HCT116 (cell line): ENCODE data around the gene FFAR1. TPM values are rescaled to one million over a fixed set of nuclear protein-coding genes. Genes with fewer than 3 reads are reported as not detected.

Experiments
- ATAC-seq: fragments of 200-7000 bp; cut with Tn5 transposase; 2 replicates; pipeline ENCODE4 v1.9.1; 2020; ENCODE audit warnings: mild to moderate bottlenecking, moderate library complexity
- BruUV-seq: library from RNA; stranded (reverse); fragments of 400-500 nt; replicated peaks from 2 replicates; lab custom pipeline; 2021; lab: Mats Ljungman, UMichigan
- CTCF ChIA-PET: fragments of 300-600 bp; sonication (Branson Sonifier 250); formaldehyde crosslinking; loops from one replicate; lab custom pipeline; 2021; ENCODE audit warnings: antibody characterized with exemption; lab: Charles Lee
- POLR2A ChIA-PET: fragments of 300-600, 350-600 bp; sonication (Branson Sonifier 250); formaldehyde crosslinking; loops from one replicate; lab custom pipeline; 2021; ENCODE audit warnings: antibody characterized with exemption; lab: Charles Lee
- RAD21 ChIA-PET, 2 experiments: fragments of 300-600 bp; sonication (Branson Sonifier 250); formaldehyde crosslinking; loops; one replicate each; lab custom pipeline; 2023; ENCODE audit warnings: low total read pairs in 2 of 2; ENCODE audit not compliant: uncharacterized antibody in 2 of 2, unreplicated experiment in 2 of 2, low non-redundant PET in 1 of 2; lab: Charles Lee
- DNase-seq: peaks from one replicate; pipeline ENCODE4 v3.0.0-alpha.2; 2010; ENCODE audit warnings: low read depth, low spot score
- H2AFZ ChIP-seq: fragments of 200-600 bp; shearing (Covaris generic), sonication (generic); 2 replicates; pipeline ENCODE4 v1.6.1; 2017; ENCODE audit warnings: low read depth, mixed run types, mixed read lengths, antibody characterized with exemption, low read length; ENCODE audit not compliant: poor library complexity, severe bottlenecking
- H3K27ac ChIP-seq: 2 replicates; pipeline ENCODE4 v1.5.1; 2012; ENCODE audit warnings: low read depth, low read length
- H3K27me3 ChIP-seq: fragments of 200-600 bp; sonication (generic); 2 replicates; pipeline ENCODE4 v1.6.1; 2016; ENCODE audit warnings: mixed run types, low read length, mixed read lengths; ENCODE audit not compliant: insufficient read depth
- H3K36me3 ChIP-seq, 2 experiments: fragments of 200-500 bp in 1 of 2; fragments of 200-600 bp in 1 of 2; sonication (Bioruptor generic) in 1 of 2; sonication (generic) in 1 of 2; 2 replicates each; pipeline versions ENCODE4 v1.5.1 to v1.6.1; 2014 to 2016; ENCODE audit warnings: low read length in 2 of 2, inconsistent platforms in 1 of 2, mixed read lengths in 1 of 2, mixed run types in 1 of 2; ENCODE audit not compliant: insufficient read depth in 2 of 2, control insufficient read depth in 1 of 2
- H3K4me1 ChIP-seq, 2 experiments: fragments of 200-600 bp in 1 of 2; sonication (generic) in 1 of 2; 2 replicates each; pipeline versions ENCODE4 v1.5.1 to v1.6.1; 2012 to 2017; ENCODE audit warnings: low read length in 2 of 2, inconsistent platforms in 1 of 2, mild to moderate bottlenecking in 1 of 2, mixed read lengths in 1 of 2, mixed run types in 1 of 2, moderate library complexity in 1 of 2; ENCODE audit not compliant: insufficient read depth in 2 of 2, control insufficient read depth in 1 of 2
- H3K4me2 ChIP-seq: fragments of 200-600 bp; sonication (generic); 2 replicates; pipeline ENCODE4 v1.6.1; 2017; ENCODE audit warnings: mixed run types, low read length, mixed read lengths
- H3K4me3 ChIP-seq, 2 experiments: fragments of 200-600 bp in 1 of 2; sonication (generic) in 1 of 2; replicated peaks in 1 of 2; 2 replicates each; pipeline ENCODE4 v1.5.1; 2011 to 2016; ENCODE audit warnings: low read length in 2 of 2, control low read depth in 1 of 2, low read depth in 1 of 2, mild to moderate bottlenecking in 1 of 2, mixed read lengths in 1 of 2, mixed run types in 1 of 2
- H3K79me2 ChIP-seq: fragments of 200-600 bp; sonication (generic); 2 replicates; pipeline ENCODE4 v1.6.1; 2017; ENCODE audit warnings: mild to moderate bottlenecking, mixed run types, low read length, moderate library complexity, mixed read lengths; ENCODE audit not compliant: insufficient read depth
- H3K9ac ChIP-seq: fragments of 200-600 bp; sonication (generic); 2 replicates; pipeline ENCODE4 v1.6.1; 2016; ENCODE audit warnings: low read length, mixed read lengths
- H3K9me2 ChIP-seq: fragments of 200-600 bp; sonication (generic), shearing (Covaris generic); 2 replicates; pipeline ENCODE4 v1.6.1; 2017; ENCODE audit warnings: mixed run types, mild to moderate bottlenecking, moderate library complexity; ENCODE audit not compliant: insufficient read depth
- H3K9me3 ChIP-seq, 2 experiments: fragments of 200-500 bp in 1 of 2; fragments of 200-600 bp in 1 of 2; sonication (Bioruptor generic) in 1 of 2; sonication (generic) in 1 of 2; 2 replicates each; pipeline ENCODE4 v1.6.1; 2014 to 2017; ENCODE audit warnings: low read length in 2 of 2, mixed read lengths in 2 of 2, inconsistent platforms in 1 of 2, low read depth in 1 of 2, mild to moderate bottlenecking in 1 of 2, mixed run types in 1 of 2, moderate library complexity in 1 of 2; ENCODE audit not compliant: control insufficient read depth in 1 of 2, insufficient read depth in 1 of 2
- H4K20me1 ChIP-seq: fragments of 200-600 bp; sonication (generic), shearing (Covaris generic); 2 replicates; pipeline ENCODE4 v1.6.1; 2017; ENCODE audit warnings: mixed run types, mild to moderate bottlenecking, moderate library complexity; ENCODE audit not compliant: insufficient read depth
- CBX3 ChIP-seq: IDR thresholded peaks from 2 replicates; pipeline ENCODE4 v1.6.1; 2012; ENCODE audit warnings: low read depth
- EGR1 ChIP-seq: IDR thresholded peaks from 2 replicates; pipeline ENCODE4 v1.6.1; 2012; ENCODE audit warnings: low read depth
- POLR2AphosphoS5 ChIP-seq: IDR thresholded peaks from 2 replicates; pipeline ENCODE4 v1.6.1; 2011; ENCODE audit warnings: mild to moderate bottlenecking, low read depth, low read length, moderate library complexity
- intact Hi-C: fragments of 100-400 bp; cut with micrococcal nuclease; formaldehyde crosslinking; loops from 2 replicates; pipeline ENCODE4 v1.10.0; 2022
- total RNA-seq: library from RNA; stranded (reverse); gene quantifications from one replicate; pipeline ENCODE4 v1.2.1, GENCODE V29; 2021; ENCODE audit not compliant: unreplicated experiment
- TF ChIP-seq, protein P1 (sequence below): IDR thresholded peaks from 2 replicates; pipeline ENCODE4 v1.6.1; 2011; ENCODE audit warnings: mild to moderate bottlenecking, low read length, moderate library complexity; ENCODE audit not compliant: insufficient replicate concordance; ENCODE audit errors: extremely low read depth
- TF ChIP-seq, protein P2 (sequence below), 3 experiments: fragments of 200-600 bp in 1 of 3; sonication (generic) in 1 of 3; IDR thresholded peaks in 2 of 3; conservative IDR thresholded peaks in 1 of 3; 2 replicates each; pipeline ENCODE4 v1.5.1; 2012 to 2017; ENCODE audit warnings: low read depth in 2 of 3, low read length in 2 of 3, antibody characterized with exemption in 1 of 3, borderline replicate concordance in 1 of 3, control low read depth in 1 of 3, mild to moderate bottlenecking in 1 of 3, mixed read lengths in 1 of 3, mixed run types in 1 of 3, moderate library complexity in 1 of 3; ENCODE audit not compliant: insufficient read depth in 1 of 3

Gene FFAR1
- total RNA-seq, 1 experiment from 2014 or later: not detected

DNA sequence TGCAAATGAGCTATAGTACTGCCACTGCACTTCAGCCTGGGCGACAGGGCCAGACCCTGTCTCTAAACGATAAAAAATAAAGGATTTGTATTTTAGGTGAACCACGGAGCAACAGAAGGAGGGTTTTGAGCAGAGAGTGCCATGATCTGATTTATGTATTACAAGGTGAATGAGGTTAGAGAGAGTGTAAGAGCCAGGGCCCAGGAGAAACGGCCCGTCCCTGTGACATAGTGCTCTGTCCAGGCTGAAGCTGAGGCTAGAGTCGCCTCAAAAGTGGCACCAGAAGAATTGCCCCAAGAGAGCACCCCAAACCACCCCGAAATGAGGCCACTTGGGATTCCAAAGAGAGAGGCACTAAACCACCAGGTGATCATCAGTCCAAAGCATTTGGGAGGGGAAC lies 38.8 kb upstream of the FFAR1 start:
- intact Hi-C loops: no loop called here
- ChIA-PET RAD21 (no interaction called here), CTCF (no interaction called here), POLR2A (no interaction called here)
- Histone ChIP-seq H3K4me1 (peaks cover 6 to 28% of the 10 kb centered on the region in 2 experiments; a peak in 3 of 4 replicates), H3K27ac (no peak overlapping the region), H2AFZ (no peak overlapping the region), H3K4me3 (no peak overlapping the region), H3K9me2 (no peaks in the 10 kb centered on the region), H3K79me2 (no peaks in the 10 kb centered on the region), H3K4me2 (no peak overlapping the region), H3K36me3 (no peaks in the 10 kb centered on the region), H4K20me1 (no peaks in the 10 kb centered on the region), H3K9ac (no peak overlapping the region), H3K27me3 (no peaks in the 10 kb centered on the region), H3K9me3 (no peaks in the 10 kb centered on the region)
- no peak for ATAC-seq
- DNase-seq: no peak
- no TSS peak for BruUV-seq
- TF ChIP-seq CBX3 (no peak), POLR2AphosphoS5 (no peak), EGR1 (no peak)
- TF ChIP-seq, protein P1, sequence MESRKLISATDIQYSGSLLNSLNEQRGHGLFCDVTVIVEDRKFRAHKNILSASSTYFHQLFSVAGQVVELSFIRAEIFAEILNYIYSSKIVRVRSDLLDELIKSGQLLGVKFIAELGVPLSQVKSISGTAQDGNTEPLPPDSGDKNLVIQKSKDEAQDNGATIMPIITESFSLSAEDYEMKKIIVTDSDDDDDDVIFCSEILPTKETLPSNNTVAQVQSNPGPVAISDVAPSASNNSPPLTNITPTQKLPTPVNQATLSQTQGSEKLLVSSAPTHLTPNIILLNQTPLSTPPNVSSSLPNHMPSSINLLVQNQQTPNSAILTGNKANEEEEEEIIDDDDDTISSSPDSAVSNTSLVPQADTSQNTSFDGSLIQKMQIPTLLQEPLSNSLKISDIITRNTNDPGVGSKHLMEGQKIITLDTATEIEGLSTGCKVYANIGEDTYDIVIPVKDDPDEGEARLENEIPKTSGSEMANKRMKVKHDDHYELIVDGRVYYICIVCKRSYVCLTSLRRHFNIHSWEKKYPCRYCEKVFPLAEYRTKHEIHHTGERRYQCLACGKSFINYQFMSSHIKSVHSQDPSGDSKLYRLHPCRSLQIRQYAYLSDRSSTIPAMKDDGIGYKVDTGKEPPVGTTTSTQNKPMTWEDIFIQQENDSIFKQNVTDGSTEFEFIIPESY: no peak
- TF ChIP-seq, protein P2, sequence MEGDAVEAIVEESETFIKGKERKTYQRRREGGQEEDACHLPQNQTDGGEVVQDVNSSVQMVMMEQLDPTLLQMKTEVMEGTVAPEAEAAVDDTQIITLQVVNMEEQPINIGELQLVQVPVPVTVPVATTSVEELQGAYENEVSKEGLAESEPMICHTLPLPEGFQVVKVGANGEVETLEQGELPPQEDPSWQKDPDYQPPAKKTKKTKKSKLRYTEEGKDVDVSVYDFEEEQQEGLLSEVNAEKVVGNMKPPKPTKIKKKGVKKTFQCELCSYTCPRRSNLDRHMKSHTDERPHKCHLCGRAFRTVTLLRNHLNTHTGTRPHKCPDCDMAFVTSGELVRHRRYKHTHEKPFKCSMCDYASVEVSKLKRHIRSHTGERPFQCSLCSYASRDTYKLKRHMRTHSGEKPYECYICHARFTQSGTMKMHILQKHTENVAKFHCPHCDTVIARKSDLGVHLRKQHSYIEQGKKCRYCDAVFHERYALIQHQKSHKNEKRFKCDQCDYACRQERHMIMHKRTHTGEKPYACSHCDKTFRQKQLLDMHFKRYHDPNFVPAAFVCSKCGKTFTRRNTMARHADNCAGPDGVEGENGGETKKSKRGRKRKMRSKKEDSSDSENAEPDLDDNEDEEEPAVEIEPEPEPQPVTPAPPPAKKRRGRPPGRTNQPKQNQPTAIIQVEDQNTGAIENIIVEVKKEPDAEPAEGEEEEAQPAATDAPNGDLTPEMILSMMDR (IDR thresholded peaks at IDR 0.05 in 2 of 3, conservative IDR thresholded peaks at IDR 0.05 in 1 of 3; ENCODE audit: borderline replicate concordance in 1 of 3, insufficient read depth in 1 of 3, low read depth in 2 of 3, low read length in 2 of 3): no peak
